Endothelial cell of umbilical vein (primary cell): ENCODE measurements around the gene SPATA6L. TPM values are rescaled to one million over a fixed set of nuclear protein-coding genes. Genes with fewer than 3 reads are reported as not detected.

Experiments used
- BruUV-seq: library from RNA; stranded (reverse); fragments of 400-500 nt; replicated peaks from 2 replicates; lab custom pipeline; 2021; lab: Mats Ljungman, UMichigan
- CTCF ChIA-PET: fragments of 300-600, 350-600 bp; sonication (Branson Sonifier 250); formaldehyde crosslinking; loops from one replicate; lab custom pipeline; 2021; ENCODE audit warnings: antibody characterized with exemption, inconsistent platforms; lab: Charles Lee
- POLR2A ChIA-PET: fragments of 300-600, 350-600 bp; sonication (Branson Sonifier 250); formaldehyde crosslinking; loops from one replicate; lab custom pipeline; 2021; ENCODE audit warnings: antibody characterized with exemption, inconsistent platforms; lab: Charles Lee
- DNase-seq: peaks from one replicate; pipeline ENCODE4 v3.0.0-alpha.2; 2011; ENCODE audit warnings: low read depth, low spot score
- FAIRE-seq: peaks from 2 replicates; lab custom pipeline; 2011; peaks lifted over from hg19 to GRCh38; lab: Jason Lieb, UNC
- H2AFZ ChIP-seq: 2 replicates; pipeline ENCODE4 v1.6.0; 2012; ENCODE audit warnings: low read depth, low read length, control low read depth, inconsistent platforms
- H3K27ac ChIP-seq: 2 replicates; pipeline ENCODE4 v1.5.1; 2011; ENCODE audit warnings: low read depth, mild to moderate bottlenecking, control low read depth, low read length, moderate library complexity; ENCODE audit not compliant: insufficient read depth
- H3K27me3 ChIP-seq, 2 experiments: 2 replicates each; pipeline versions ENCODE4 v1.6.0 to v1.6.1; 2011; ENCODE audit warnings: low read length in 2 of 2, mixed read lengths in 1 of 2; ENCODE audit not compliant: control insufficient read depth in 2 of 2, insufficient read depth in 2 of 2
- H3K36me3 ChIP-seq, 2 experiments: 2 replicates in 1 of 2; 3 replicates in 1 of 2; pipeline ENCODE4 v1.5.1; 2011; ENCODE audit warnings: low read length in 2 of 2, mild to moderate bottlenecking in 1 of 2, moderate library complexity in 1 of 2; ENCODE audit not compliant: control insufficient read depth in 2 of 2, insufficient read depth in 2 of 2; ENCODE audit errors: extremely low read depth in 1 of 2
- H3K4me1 ChIP-seq: 3 replicates; pipeline ENCODE4 v1.5.1; 2011; ENCODE audit warnings: mild to moderate bottlenecking, low read length; ENCODE audit not compliant: control insufficient read depth, insufficient read depth; ENCODE audit errors: extremely low read depth
- H3K4me2 ChIP-seq: 2 replicates; pipeline ENCODE4 v1.6.1; 2011; ENCODE audit warnings: low read length, control low read depth, mixed read lengths; ENCODE audit not compliant: insufficient read depth
- H3K4me3 ChIP-seq, 3 experiments: fragments of 200-600 bp in 1 of 3; sonication (generic), shearing (Covaris generic) in 1 of 3; replicated peaks in 1 of 3; 2 replicates each; pipeline ENCODE4 v1.5.1; 2011 to 2016; ENCODE audit warnings: control low read depth in 3 of 3, low read length in 3 of 3, mild to moderate bottlenecking in 2 of 3, inconsistent platforms in 1 of 3, low read depth in 1 of 3, moderate library complexity in 1 of 3; ENCODE audit not compliant: insufficient read depth in 1 of 3
- H3K79me2 ChIP-seq: 2 replicates; pipeline ENCODE4 v1.6.0; 2012; ENCODE audit warnings: low read length, inconsistent platforms; ENCODE audit not compliant: control insufficient read depth, insufficient read depth
- H3K9ac ChIP-seq: replicated peaks from 2 replicates; pipeline ENCODE3; 2011; ENCODE audit warnings: low read length, control low read depth; ENCODE audit not compliant: insufficient read depth; ENCODE audit errors: extremely low read depth
- H3K9me1 ChIP-seq: replicated peaks from 3 replicates; pipeline ENCODE4 v1.6.0; 2011; ENCODE audit warnings: mild to moderate bottlenecking, low read length; ENCODE audit not compliant: control insufficient read depth, insufficient read depth; ENCODE audit errors: extremely low read depth
- H3K9me3 ChIP-seq: replicated peaks from 2 replicates; pipeline ENCODE4 v1.5.1; 2012; ENCODE audit warnings: low read length, inconsistent platforms; ENCODE audit not compliant: control insufficient read depth, insufficient read depth
- H4K20me1 ChIP-seq: replicated peaks from 2 replicates; pipeline ENCODE3; 2011; ENCODE audit warnings: mild to moderate bottlenecking, low read length; ENCODE audit not compliant: control insufficient read depth, insufficient read depth; ENCODE audit errors: extremely low read depth
- CTCF ChIP-seq, 2 donors: IDR thresholded peaks; 1 replicate in 1 of 2; 2 replicates in 1 of 2; pipeline ENCODE4 v1.5.1; 2011; ENCODE audit warnings: low read length in 2 of 2, mild to moderate bottlenecking in 2 of 2, moderate library complexity in 2 of 2, control low read depth in 1 of 2, inconsistent platforms in 1 of 2, low read depth in 1 of 2; ENCODE audit not compliant: insufficient read depth in 1 of 2; ENCODE audit errors: extremely low read depth in 1 of 2
- GATA2 ChIP-seq: IDR thresholded peaks from 2 replicates; pipeline ENCODE4 v1.7.0; 2011; ENCODE audit warnings: low read depth, mild to moderate bottlenecking, moderate library complexity, mixed read lengths, low read length; ENCODE audit not compliant: insufficient read length, insufficient read depth
- MYC ChIP-seq: IDR thresholded peaks from one replicate; pipeline ENCODE4 v1.6.1; 2011; ENCODE audit warnings: mild to moderate bottlenecking, low read depth, low read length
- POLR2AphosphoS5 ChIP-seq: IDR thresholded peaks from 2 replicates; pipeline ENCODE4 v1.6.1; 2012; ENCODE audit warnings: low read depth, mild to moderate bottlenecking, control low read depth, low read length, moderate library complexity; ENCODE audit not compliant: insufficient read depth
- dilution Hi-C: fragments of 300-500 bp; cut with MboI; formaldehyde crosslinking; loops from one replicate; pipeline ENCODE4 v1.15.0; 2019; ENCODE audit warnings: low sequenced_read_pairs; ENCODE audit not compliant: extremely low pct_ligation_motif_present
- intact Hi-C: fragments of 100-400 bp; cut with micrococcal nuclease; formaldehyde crosslinking; loops from one replicate; pipeline ENCODE4 v1.10.0; 2022
- polyA plus RNA-seq, 4 experiments: library from polyadenylated mRNA; depleted of rRNA in 3 of 4; stranded (reverse) in 3 of 4; unstranded in 1 of 4; fragments of >200 nt; gene quantifications; 2 replicates each; pipeline versions ENCODE4 v1.2.1 to v1.2.3, GENCODE V29; 2011 to 2012; ENCODE audit warnings: missing spikeins in 1 of 4
- total RNA-seq: library from RNA; stranded (reverse); gene quantifications from 2 replicates; pipeline ENCODE4 v1.2.3, GENCODE V29; 2021

The SPATA6L gene
- total and polyA plus RNA-seq, 2 donors (not counting 3 experiments of a cell fraction or from before 2014, with no cell fraction given) = 0.40 to 1.5 TPM

- no peak overlapping the region for H2AFZ ChIP-seq
- POLR2A ChIA-PET = no interaction called here
- dilution Hi-C loops (no loop called here), intact Hi-C loops (loop anchor here (1.0 kb wide), 1 partner anchor 167 kb away; no protein-coding TSS in a partner anchor)
- H3K27ac ChIP-seq = no peak overlapping the region
- CTCF ChIA-PET = interaction anchor here (0.8 to 3.8 kb wide), 16 partner anchors 8 to 168 kb away, joined by 3 to 20 read pairs (median 4); partner anchors contain the start of gene SLC1A1
- no peak overlapping the region for H3K4me3 ChIP-seq
- H3K27me3 ChIP-seq = no peaks in the 10 kb centered on the region
- H4K20me1 ChIP-seq = no peaks in the 10 kb centered on the region
- TF ChIP-seq POLR2AphosphoS5 (no peak), MYC (no peak), CTCF (IDR thresholded peaks at IDR 0.05; ENCODE audit: extremely low read depth in 1 of 2, insufficient read depth in 1 of 2, low read depth in 1 of 2, low read length in 2 of 2) (peak; percentile 44 to 53), GATA2 (peak; percentile 24)
- no peaks in the 10 kb centered on the region for H3K36me3 ChIP-seq
- H3K4me1 ChIP-seq = peaks cover 41% of the 10 kb centered on the region
- DNase-seq = peak; percentile 85
- H3K9me1 ChIP-seq = no peaks in the 10 kb centered on the region
- H3K79me2 ChIP-seq = no peaks in the 10 kb centered on the region
- H3K9me3 ChIP-seq = no peaks in the 10 kb centered on the region
- no TSS peak for BruUV-seq
- no peak overlapping the region for H3K4me2 ChIP-seq
- no peak for FAIRE-seq
- no peak overlapping the region for H3K9ac ChIP-seq
These were observed 117.2 kb downstream of the SPATA6L start for GRCh38 chr9:4548811-4549725.

Other genes with a start within 250 kb of the SPATA6L start
- 6.5 and 8.3 TPM in 2 replicates for gene SLC1A1, start 176.0 kb downstream of the SPATA6L start, total RNA-seq
- 5.2 and 5.8 TPM in 2 replicates for gene SLC1A1, start 176.0 kb downstream of the SPATA6L start, polyA plus RNA-seq
- 5.4 and 6.4 TPM in 2 replicates for gene PLPP6, start 4.2 kb downstream of the SPATA6L start, total RNA-seq
- 6.3 and 7.0 TPM in 2 replicates for gene PLPP6, start 4.2 kb downstream of the SPATA6L start, polyA plus RNA-seq
- 6.8 and 8.9 TPM in 2 replicates for gene CDC37L1, start 13.1 kb upstream of the SPATA6L start, total RNA-seq
- 1.8 and 2.6 TPM in 2 replicates for gene CDC37L1, start 13.1 kb upstream of the SPATA6L start, polyA plus RNA-seq
- 38.1 and 42.3 TPM in 2 replicates for gene AK3, start 74.7 kb upstream of the SPATA6L start, total RNA-seq
- 19.7 and 20.6 TPM in 2 replicates for gene AK3, start 74.7 kb upstream of the SPATA6L start, polyA plus RNA-seq
- 12.1 and 13.2 TPM in 2 replicates for gene RCL1, start 126.5 kb upstream of the SPATA6L start, total RNA-seq
- gene RCL1, start 126.5 kb upstream of the SPATA6L start, polyA plus RNA-seq = 9.0 and 12.9 TPM in 2 replicates